GM18517 (cell line): ENCODE measurements around the gene PI4KA.
A peak's percentile ranks its signal among the peaks of the same experiment; 100 is the strongest.
"Not testable (repeated sequence)": the region's sequence is repeated elsewhere in the genome, so short reads cannot be mapped to it uniquely, and the experiment has no call there.

Source experiments
- ATAC-seq: cut with Tn5 transposase; IDR thresholded peaks from one replicate; pipeline ENCODE4 v1.9.1; 2021; ENCODE audit warnings: mild to moderate bottlenecking, moderate library complexity; ENCODE audit not compliant: unreplicated experiment

The PI4KA gene

DNA sequence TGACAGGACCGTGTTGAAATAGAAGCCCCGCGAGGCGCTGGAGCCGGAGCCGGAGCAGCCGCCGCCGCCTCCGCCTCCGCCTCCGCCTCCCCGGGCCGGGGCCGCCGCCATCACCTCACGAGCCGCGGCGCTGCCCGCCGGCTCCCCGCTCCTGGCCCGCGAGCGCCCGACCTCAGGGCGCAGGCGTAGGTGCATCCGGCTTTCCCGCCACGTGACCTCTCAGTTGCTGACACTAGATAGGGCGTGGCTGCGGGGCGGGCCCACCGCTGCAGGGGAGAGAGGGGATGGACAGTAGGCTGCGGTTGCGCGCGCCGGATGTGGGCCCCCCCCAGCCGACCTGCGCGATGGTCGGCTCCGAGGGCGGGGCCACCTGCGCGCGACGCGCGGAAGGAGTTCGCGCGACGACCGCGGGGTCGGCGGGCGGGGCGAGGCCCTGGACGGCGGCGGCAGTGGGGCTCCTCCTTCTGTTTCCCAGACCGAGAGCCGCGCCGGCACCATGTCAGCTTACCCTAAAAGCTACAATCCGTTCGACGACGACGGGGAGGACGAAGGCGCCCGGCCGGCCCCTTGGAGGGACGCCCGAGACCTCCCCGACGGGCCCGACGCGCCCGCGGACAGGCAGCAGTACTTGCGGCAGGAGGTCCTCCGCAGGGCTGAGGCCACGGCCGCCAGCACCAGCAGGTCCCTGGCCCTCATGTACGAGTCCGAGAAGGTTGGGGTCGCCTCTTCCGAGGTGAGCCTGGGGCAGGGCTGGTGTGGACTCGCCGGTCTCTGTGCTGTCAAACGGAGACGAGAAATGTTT, at the start of gene PI4KA, which contains the start of gene SNAP29:
PI4KA (minus strand) TSS at position 197 of the 802 bp plus-strand sequence; CDS start at position 111, 86 bp downstream.
SNAP29 (plus strand) TSS at position 393 of the 802 bp plus-strand sequence; CDS start at position 497, 104 bp downstream.
- ATAC-seq = peak; percentile 94

DNA sequence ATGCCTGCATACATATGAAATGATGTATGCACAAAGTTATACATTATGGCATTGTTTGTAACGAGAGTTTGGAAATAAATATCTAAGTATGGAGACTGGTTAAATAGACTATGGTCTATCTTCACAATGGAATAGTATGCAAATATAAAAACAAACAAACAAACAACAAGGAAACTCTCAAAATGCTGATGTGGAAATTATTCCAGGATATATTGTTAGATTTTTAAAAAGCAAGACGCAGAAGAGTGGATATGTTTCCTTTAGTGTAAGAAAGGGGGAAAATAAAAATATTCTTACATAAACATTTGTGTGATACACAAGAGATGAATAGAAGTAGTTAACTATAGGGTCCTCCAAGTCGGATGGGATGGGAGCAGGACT, 47.8 kb upstream of the PI4KA start:
- no peak for ATAC-seq

DNA sequence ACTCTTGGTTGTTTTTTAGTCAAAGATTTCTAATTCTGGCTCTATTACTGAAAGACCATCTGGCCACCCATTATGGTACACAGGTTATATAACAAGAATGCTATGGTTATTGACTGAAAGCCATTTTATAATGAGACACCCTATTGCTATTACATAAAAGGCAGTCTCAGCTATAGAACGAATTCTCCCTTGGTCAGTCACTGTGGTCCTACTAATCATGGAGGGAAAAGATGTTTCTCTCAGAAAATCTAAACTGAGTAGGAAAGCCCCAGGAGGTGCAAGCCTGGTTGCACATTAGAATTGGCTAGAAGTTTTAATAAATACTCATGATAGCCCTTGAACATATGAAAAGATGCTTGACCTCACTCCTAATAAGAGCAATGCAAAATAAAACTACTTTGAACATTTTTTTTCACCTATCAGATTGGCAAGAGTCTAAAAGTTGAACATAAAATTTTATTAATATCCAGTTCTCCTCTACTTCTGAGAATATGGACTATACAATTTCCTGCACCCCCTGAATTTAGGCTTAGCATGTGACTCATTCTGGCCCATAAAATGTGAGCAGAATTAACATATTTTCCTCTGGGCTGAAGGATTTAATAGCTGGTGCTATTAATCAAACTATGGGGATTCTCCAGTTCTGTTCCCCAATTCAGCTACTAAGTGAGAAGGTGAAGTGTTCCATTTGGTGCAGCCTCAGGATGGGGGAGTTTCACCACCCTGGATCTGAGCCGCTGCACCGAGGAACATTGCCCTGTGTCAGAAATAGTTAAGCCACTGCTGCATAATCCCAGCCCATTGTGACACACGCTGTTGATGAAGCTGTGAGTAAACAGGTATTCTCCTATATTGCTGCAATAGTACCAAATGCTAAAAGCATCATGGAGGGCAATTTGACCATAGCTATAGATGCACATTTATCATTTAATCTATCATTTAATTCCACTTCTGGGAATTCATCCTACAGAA, 47.1 kb upstream of the PI4KA start:
- no peak for ATAC-seq

- ATAC-seq = no peak
These were observed 46.4 kb upstream of the PI4KA start for GRCh38 chr22:20904980-20905355.

DNA sequence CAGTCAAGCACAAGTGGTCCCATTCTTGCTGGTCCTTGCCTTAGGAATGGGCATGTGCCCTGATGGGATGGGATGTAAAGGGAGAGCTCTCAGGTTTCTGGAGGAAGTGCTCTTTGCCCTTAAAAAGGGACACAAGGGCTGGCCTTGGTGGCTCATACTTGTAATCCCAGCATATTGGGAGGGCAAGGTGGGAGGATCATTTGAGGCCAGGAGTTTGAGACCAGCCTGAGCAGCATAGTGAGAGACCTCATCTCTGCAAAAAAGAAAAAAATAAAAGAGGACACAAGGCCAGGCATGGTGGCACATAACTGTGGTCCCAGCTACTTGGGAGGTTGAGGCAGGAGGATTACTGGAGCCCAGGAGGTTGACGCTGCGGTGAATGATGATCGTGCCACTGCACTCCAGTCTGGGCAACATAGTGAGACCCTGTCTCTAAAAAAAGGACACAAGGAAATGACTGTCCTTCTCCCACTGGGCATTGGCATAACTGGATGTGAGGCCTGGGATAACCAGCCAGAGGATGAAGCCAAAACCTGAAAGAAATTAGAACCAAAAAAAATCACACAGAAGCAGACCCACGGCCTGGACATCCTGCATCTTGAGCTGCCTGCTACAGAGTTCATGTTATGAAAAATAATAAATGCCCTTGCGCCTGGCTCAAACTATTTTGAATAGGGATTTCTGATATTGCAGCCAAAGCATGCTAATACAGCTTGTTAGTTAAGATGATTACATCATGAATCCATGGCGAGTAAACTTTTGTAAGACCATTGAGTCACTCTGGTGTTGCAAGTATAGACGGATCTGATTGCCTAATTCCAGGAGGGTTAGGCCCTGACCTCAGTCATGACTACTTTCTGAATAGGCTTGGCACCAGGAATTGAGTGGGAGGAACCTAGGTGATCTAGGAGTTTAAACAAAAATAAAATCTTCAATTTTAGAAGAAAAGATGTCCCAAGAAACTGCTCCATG, 45.7 kb upstream of the PI4KA start:
- ATAC-seq = no peak

DNA sequence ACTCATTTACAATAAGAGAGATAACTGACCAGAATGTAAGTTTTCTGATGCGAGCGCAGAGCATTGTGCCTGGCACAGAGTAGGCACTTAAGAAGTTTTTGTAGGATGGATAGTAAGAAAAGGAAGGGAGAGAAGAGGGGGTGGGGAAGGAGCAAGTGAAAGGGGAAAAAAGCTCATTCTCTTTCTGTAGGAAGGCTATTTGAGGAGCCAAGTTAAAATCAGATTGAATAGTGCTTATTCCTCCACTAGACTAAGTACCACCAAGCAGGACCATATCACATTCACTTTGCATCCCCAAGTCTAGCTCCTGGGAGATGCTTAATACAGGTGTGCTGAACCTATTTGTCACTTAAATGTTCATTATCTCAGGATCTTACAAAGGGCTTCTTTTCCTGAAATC, 44.5 kb upstream of the PI4KA start:
- no peak for ATAC-seq

GRCh38 chr22:20901093-20902033, 42.8 kb upstream of the PI4KA start:
- ATAC-seq = not testable (repeated sequence)

GRCh38 chr22:20899827-20900423, 41.3 kb upstream of the PI4KA start:
- ATAC-seq = no peak

DNA sequence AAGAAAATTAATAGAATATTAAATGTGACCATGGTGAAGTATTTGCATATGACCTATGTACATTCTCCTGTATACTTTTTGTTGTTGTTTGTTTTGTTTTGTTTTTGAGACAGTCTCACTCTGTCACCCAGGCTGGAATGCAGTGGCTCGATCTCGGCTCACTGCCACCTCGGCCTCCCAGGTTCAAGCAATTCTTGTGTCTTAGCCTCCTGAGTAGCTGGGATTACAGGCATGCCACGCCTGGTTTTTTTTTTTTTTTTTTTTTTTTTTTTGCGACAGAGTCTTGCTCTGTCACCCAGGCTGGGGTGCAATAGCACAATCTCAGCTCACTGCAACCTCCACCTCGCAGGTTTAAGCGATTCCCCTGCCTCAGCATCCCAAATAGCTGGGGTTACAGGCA, 39.1 kb upstream of the PI4KA start:
- not testable (repeated sequence) for ATAC-seq

DNA sequence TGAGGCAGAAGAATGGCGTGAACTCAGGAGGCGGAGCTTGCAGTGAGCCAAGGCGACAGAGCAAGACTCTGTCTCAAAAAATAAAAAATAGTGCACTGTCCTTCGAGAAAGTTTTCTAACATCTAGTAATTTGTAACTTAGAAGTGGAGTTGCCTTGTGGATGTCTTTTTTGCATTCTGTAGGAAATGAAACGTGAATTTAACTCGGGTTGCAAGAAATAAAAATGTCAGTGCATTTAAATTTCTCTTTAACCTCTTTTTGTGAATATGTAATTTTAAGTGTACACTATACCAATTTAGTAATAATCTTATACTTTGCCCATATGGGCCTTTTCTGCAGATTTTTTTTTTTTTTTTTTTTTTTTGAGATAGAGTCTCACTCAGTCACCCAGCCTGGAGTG, 32.4 kb upstream of the PI4KA start:
- ATAC-seq = no peak

DNA sequence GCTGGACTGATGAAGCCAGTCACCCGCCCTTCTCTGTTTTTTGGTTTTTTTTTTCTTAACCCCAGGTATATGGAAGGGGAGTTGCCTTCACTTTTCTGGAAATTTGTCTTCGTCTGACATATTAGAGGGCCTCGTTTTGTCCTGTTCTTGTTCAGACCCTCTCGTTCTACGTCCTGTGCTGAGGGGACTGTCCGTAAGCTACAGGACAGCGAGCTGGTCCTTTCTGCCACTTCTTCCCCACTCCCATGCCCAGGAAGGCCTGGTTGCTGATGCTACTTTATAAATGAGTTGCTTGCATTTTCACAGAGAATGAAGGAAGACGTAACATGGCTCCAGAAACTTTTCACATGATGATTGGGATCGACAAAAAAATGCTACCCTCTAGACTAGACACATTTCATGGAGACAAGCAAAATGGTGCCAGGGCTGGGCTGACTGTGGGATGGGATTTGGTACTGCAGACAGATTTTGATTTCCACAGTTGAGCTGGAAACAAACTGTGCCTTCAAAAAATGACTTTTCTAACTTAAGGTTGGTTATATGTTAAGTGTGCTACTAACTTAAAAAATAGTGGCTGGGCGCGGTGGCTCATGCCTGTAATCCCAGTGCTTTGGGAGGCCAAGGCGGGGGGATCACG, 31.4 kb upstream of the PI4KA start:
- no peak for ATAC-seq

- no peak for ATAC-seq
These were observed 30.6 kb upstream of the PI4KA start for GRCh38 chr22:20889025-20889704.

DNA sequence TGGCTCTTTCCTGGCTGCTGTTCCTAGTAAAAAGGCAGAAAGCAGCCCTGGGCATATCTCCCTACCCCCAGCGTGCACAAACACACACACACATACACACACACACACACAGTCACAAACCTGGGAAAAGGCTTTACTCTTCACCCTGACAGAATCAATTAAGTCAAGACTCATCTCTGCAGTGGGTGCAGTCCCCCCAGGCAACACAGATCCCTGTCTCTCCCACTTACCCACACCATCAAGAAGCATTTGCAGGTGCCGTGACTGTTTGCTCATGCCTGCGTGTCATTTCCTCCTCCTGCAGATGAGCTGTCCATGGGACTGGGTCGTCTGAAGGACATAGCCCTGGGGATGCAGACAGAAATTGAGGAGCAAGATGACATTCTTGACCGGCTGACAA, 28.8 kb upstream of the PI4KA start:
- ATAC-seq = no peak

DNA sequence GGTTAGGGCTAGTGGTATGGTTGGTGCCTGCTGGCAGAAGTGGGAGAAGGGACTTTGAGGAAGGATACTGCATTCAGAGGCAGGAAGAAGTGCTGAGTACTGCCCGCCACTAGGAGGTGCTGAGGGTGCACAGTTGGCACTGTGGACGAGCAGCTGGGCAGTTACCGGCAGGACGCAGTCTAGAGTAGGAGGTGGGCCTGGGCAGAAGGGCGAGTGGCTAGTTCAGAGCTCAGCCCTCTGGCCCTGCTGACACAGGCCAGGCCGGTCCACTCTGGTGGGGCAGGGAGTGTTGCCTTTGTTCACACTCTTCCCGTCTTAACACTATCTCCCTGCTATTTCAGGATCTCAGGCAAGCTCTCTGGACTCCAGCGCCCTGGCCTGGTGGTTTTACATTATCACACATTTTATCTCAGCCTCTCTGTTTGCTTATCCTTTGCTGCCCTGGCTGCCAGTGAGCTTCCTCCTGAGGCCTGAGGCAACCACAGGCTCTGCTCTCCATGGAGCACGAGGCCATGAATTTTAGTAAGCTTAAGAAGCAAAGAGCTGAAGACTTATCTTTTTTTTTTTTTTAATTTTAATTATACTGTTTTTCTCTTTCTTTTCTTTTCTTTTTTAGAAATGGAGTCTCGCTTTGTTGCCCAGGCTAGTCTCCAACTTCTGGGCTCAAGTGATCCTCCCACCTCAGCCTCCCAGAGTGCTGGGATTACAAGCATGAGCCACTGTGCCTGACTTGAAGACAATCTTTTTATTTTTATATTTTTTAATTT, 27.1 kb upstream of the PI4KA start:
- no peak for ATAC-seq

GRCh38 chr22:20885017-20885556, 26.5 kb upstream of the PI4KA start:
- no peak for ATAC-seq

GRCh38 chr22:20884454-20884853, 25.8 kb upstream of the PI4KA start:
- no peak for ATAC-seq

DNA sequence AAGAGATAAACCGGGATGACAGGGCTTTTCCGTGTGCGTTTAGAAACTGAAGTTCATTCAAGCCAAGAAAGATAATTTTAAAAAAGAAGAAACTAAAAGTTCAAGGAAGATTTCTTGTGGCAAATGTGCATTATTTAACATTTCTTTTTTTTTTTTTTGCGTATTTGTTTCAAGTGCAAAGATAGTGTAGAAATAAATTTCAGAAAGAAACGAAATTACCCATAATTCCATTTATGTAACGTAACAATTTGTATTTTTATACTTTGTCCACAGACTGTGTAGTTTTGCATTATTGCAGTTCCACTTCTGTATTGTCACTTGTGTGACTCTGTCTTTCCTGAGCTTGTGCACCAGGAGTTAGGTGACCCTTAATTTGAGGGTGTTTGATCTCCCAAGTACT, 24.2 kb upstream of the PI4KA start:
- no peak for ATAC-seq
